ENCODE results near the gene CAMTA1. TPM values are rescaled to one million over a fixed set of nuclear protein-coding genes. Genes with fewer than 3 reads are reported as not detected.

The CAMTA1 gene
- total RNA-seq, 1 experiment from 2014 or later = 85.2 TPM

- TF ChIP-seq EZH2 (IDR thresholded peaks at IDR 0.05; ENCODE audit: borderline replicate concordance, low read depth, low read length, poor library complexity, severe bottlenecking) (no peak), CTCF (conservative IDR thresholded peaks at IDR 0.05; ENCODE audit: low read depth, low read length) (no peak)
- Histone ChIP-seq H3K27me3 (replicated peaks; ENCODE audit: insufficient read depth, low read depth, low read length, poor library complexity) (no peaks in the 10 kb centered on the region), H3K9me3 (ENCODE audit: low read depth, low read length, poor library complexity, severe bottlenecking) (no peaks in the 10 kb centered on the region), H3K27ac (ENCODE audit: low read depth, low read length, poor library complexity, severe bottlenecking) (no peak overlapping the region), H3K4me3 (ENCODE audit: low read depth, low read length, poor library complexity, severe bottlenecking) (no peak overlapping the region), H3K4me1 (ENCODE audit: insufficient read depth, low read length, poor library complexity, severe bottlenecking) (no peaks in the 10 kb centered on the region), H3K36me3 (ENCODE audit: insufficient read depth, low read length, poor library complexity, severe bottlenecking) (no peaks in the 10 kb centered on the region)
- ChIA-PET POLR2A (ENCODE audit: low non-redundant PET) (no interaction called here), CTCF (no interaction called here)
- intact Hi-C loops (cut with micrococcal nuclease; ENCODE audit: unreplicated experiment) = no loop called here
- no TSS peak for BruUV-seq (replicated peaks)
- no peak for DNase-seq (ENCODE audit: low spot score)
Observed at GRCh38 chr1:7805460-7805859, 1020.2 kb downstream of the CAMTA1 start.

GRCh38 chr1:7808253-7808844, 1023.1 kb downstream of the CAMTA1 start:
- ChIA-PET CTCF (interaction anchor here (0.5 to 1.3 kb wide), 6 partner anchors 91 to 1351 kb away, joined by 3 to 15 read pairs (median 4); no protein-coding TSS in a partner anchor), POLR2A (ENCODE audit: low non-redundant PET) (interaction anchor here (0.5 to 0.7 kb wide), 2 partner anchors 253 to 1152 kb away, joined by 4 to 13 read pairs; no protein-coding TSS in a partner anchor)
- no peaks in the 10 kb centered on the region for H3K27me3 ChIP-seq (replicated peaks; ENCODE audit: insufficient read depth, low read depth, low read length, poor library complexity)
- no peaks in the 10 kb centered on the region for H3K36me3 ChIP-seq (ENCODE audit: insufficient read depth, low read length, poor library complexity, severe bottlenecking)
- no TSS peak for BruUV-seq (replicated peaks)
- peaks cover 8% of the 10 kb centered on the region for H3K9me3 ChIP-seq (ENCODE audit: low read depth, low read length, poor library complexity, severe bottlenecking)
- intact Hi-C loops (cut with micrococcal nuclease; ENCODE audit: unreplicated experiment) = loop anchor here (1.0 kb wide), 1 partner anchor 94 kb away; no protein-coding TSS in a partner anchor
- H3K4me3 ChIP-seq (ENCODE audit: low read depth, low read length, poor library complexity, severe bottlenecking) = no peak overlapping the region
- peak; percentile 65 for DNase-seq (ENCODE audit: low spot score)
- H3K4me1 ChIP-seq (ENCODE audit: insufficient read depth, low read length, poor library complexity, severe bottlenecking) = no peaks in the 10 kb centered on the region
- TF ChIP-seq EZH2 (IDR thresholded peaks at IDR 0.05; ENCODE audit: borderline replicate concordance, low read depth, low read length, poor library complexity, severe bottlenecking) (no peak), CTCF (conservative IDR thresholded peaks at IDR 0.05; ENCODE audit: low read depth, low read length) (peak; percentile 72)
- no peak overlapping the region for H3K27ac ChIP-seq (ENCODE audit: low read depth, low read length, poor library complexity, severe bottlenecking)

- Histone ChIP-seq H3K36me3 (ENCODE audit: insufficient read depth, low read length, poor library complexity, severe bottlenecking) (no peaks in the 10 kb centered on the region), H3K27ac (ENCODE audit: low read depth, low read length, poor library complexity, severe bottlenecking) (no peak overlapping the region), H3K27me3 (replicated peaks; ENCODE audit: insufficient read depth, low read depth, low read length, poor library complexity) (no peaks in the 10 kb centered on the region), H3K4me3 (ENCODE audit: low read depth, low read length, poor library complexity, severe bottlenecking) (no peak overlapping the region), H3K4me1 (ENCODE audit: insufficient read depth, low read length, poor library complexity, severe bottlenecking) (no peaks in the 10 kb centered on the region), H3K9me3 (ENCODE audit: low read depth, low read length, poor library complexity, severe bottlenecking) (peaks cover 18% of the 10 kb centered on the region)
- ChIA-PET CTCF (interaction anchor here (0.5 kb wide), 1 partner anchor 138 kb away, joined by 8 read pairs; no protein-coding TSS in a partner anchor), POLR2A (ENCODE audit: low non-redundant PET) (no interaction called here)
- no peak for DNase-seq (ENCODE audit: low spot score)
- TF ChIP-seq EZH2 (IDR thresholded peaks at IDR 0.05; ENCODE audit: borderline replicate concordance, low read depth, low read length, poor library complexity, severe bottlenecking) (no peak), CTCF (conservative IDR thresholded peaks at IDR 0.05; ENCODE audit: low read depth, low read length) (no peak)
- intact Hi-C loops (cut with micrococcal nuclease; ENCODE audit: unreplicated experiment) = no loop called here
- no TSS peak for BruUV-seq (replicated peaks)
Observed at GRCh38 chr1:7809742-7810141, 1024.5 kb downstream of the CAMTA1 start.

All from A673 (cell line).